Left lung (tissue), 10 donors: Measurements from ENCODE around the gene RABIF. TPM values are rescaled to one million over a fixed set of nuclear protein-coding genes. Genes with fewer than 3 reads are reported as not detected.
A peak's percentile ranks its signal among the peaks of the same experiment; 100 is the strongest.

Experiments used
- ATAC-seq: fragments of 200-7000 bp; cut with Tn5 transposase; one replicate; pipeline ENCODE4 v1.9.1; 2020; ENCODE audit warnings: moderate library complexity
- DNase-seq, 4 donors: peaks; one replicate each; pipeline ENCODE4 v3.0.0-alpha.2; 2013 to 2020
- H3K27ac ChIP-seq, 2 donors: fragments of 200-600 bp; sonication (generic) in 1 of 2; one replicate each; pipeline versions ENCODE4 v1.5.0 to v1.8.0; 2020 to 2021
- H3K27me3 ChIP-seq, 2 donors: fragments of 200-600 bp; sonication (generic) in 1 of 2; one replicate each; pipeline versions ENCODE4 v1.5.0 to v1.8.0; 2020 to 2021
- H3K36me3 ChIP-seq, 2 donors: fragments of 200-600 bp; sonication (generic) in 1 of 2; one replicate each; pipeline versions ENCODE4 v1.5.0 to v1.8.0; 2020 to 2021
- H3K4me1 ChIP-seq, 2 donors: fragments of 200-600 bp; one replicate each; pipeline ENCODE4 v1.8.0; 2021
- H3K4me3 ChIP-seq, 2 donors: fragments of 200-600 bp; sonication (generic) in 1 of 2; one replicate each; pipeline versions ENCODE4 v1.5.0 to v1.8.0; 2020 to 2021; ENCODE audit warnings: mild to moderate bottlenecking in 1 of 2
- H3K9me3 ChIP-seq, 2 donors: fragments of 200-600 bp; sonication (generic) in 1 of 2; one replicate each; pipeline versions ENCODE4 v1.5.0 to v1.8.0; 2020 to 2021
- CTCF ChIP-seq, 2 donors: fragments of 200-600 bp; sonication (generic) in 1 of 2; IDR thresholded peaks; one replicate each; pipeline versions ENCODE4 v1.5.0 to v1.8.0; 2021; ENCODE audit warnings: antibody characterized with exemption in 2 of 2
- intact Hi-C, 2 donors: fragments of 100-400 bp; cut with DNase I; formaldehyde crosslinking; loops; one replicate each; pipeline versions ENCODE4 v1.11.2 to v1.14.2; 2022
- polyA plus RNA-seq, 6 donors: library from polyadenylated mRNA; unstranded; fragments of 120-200 nt; gene quantifications; one replicate each; pipeline ENCODE4 v1.2.1, GENCODE V29; 2013; ENCODE audit not compliant: insufficient read length in 6 of 6
- total RNA-seq, 2 donors: library from RNA; stranded (reverse); fragmentation: NEBNext Ultra II Directional; extraction: Animal tissue kit (Norgen Biotek cat#: 25700); gene quantifications; one replicate each; pipeline ENCODE4 v1.2.1, GENCODE V29; 2021
- donor health status: DM: no; HTN: yes; CAD: no.
- donor health status: DM: no; HTN: no; CAD: no.

Gene RABIF
- total and polyA plus RNA-seq, 8 donors = 8.1 to 15.5 (median 9.0) TPM

DNA sequence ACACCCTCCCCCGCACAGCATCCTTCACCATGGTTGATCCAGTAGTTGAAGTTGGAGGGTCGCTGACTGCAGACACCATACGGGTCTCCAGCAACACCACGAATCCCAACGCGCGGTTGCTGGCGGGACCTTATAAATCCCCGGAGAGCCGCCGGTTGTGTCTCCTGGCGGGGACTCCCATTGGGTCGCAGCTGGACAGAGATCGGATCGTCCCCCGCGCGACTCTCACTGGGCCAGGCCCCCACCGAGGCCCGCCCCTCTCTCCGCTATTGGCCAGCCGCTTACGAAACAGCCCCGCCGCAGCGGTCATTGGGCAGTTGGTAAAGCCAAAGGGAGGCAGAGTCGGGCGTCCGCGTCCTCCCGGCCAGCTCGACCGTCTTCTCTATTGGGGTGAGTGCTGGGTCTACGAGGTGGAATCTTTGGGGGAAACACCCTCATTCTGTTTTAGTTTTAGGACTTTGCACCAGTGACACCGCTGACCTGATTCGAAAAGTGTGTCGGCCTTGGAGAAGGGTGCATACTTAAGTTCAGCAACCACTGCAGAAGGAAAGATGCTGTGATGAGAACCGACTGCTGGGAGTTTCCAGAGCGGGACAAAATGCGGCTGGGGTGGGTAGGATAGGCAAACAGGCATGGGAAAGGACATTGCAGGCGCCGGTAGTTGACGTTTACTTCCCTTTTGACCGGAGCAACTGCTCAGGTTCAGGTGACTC, 27.4 kb downstream of the RABIF start:
- ATAC-seq = peak; percentile 98
- no peaks in the 10 kb centered on the region for H3K9me3 ChIP-seq
- no peaks in the 10 kb centered on the region for H3K36me3 ChIP-seq
- no peak for TF ChIP-seq CTCF (IDR thresholded peaks at IDR 0.05)
- H3K4me1 ChIP-seq = peaks cover 3 to 40% of the 10 kb centered on the region in 2 donors
- H3K27me3 ChIP-seq = peaks cover 0 to 12% of the 10 kb centered on the region in 2 donors
- peak overlapping the region; percentile 72 to 79 for H3K4me3 ChIP-seq
- intact Hi-C loops = no loop called here
- peak overlapping the region in 1 of 2 donors; percentile 41 for H3K27ac ChIP-seq
- DNase-seq = peak; percentile 81 to 98 (median 93)

DNA sequence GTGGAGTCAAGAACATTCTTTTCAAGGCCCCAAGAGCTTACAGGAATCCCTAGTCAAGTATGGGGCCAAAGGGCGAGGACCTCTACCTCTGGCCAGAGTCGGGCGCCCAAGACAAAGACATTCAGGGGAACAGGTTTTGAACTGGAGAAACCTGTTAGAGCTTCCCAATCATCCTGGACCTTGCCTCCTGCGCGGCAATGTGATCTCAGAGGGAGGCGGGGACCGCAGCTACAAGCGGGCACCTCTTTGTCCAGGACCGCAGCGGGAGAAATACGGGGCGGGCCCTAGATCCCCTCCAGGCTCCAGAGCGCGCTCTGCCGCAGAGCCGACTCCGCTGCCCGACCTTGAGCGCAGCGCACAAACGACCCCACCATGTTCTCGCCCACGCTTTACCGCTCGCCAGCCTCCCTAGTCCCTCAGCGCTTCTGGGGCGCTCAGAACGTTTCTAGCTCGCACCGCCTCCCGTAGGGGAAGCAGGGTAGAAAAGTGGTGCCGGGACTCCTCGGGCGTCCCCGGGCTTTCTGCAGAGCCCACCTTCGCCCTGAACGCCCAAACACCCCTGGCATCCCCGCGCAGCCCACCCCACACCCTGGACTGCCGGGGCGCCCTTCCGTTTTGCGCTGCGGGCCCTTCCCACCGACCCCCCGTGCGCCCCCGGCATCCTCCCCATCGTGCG, 28.1 kb downstream of the RABIF start:
- peaks cover 0 to 12% of the 10 kb centered on the region in 2 donors for H3K27me3 ChIP-seq
- peak; percentile 88 for ATAC-seq
- peak overlapping the region; percentile 72 to 79 for H3K4me3 ChIP-seq
- intact Hi-C loops = no loop called here
- H3K36me3 ChIP-seq = no peaks in the 10 kb centered on the region
- H3K27ac ChIP-seq = peak overlapping the region in 1 of 2 donors; percentile 41
- no peak for TF ChIP-seq CTCF (IDR thresholded peaks at IDR 0.05)
- peaks cover 3 to 40% of the 10 kb centered on the region in 2 donors for H3K4me1 ChIP-seq
- H3K9me3 ChIP-seq = no peaks in the 10 kb centered on the region
- DNase-seq = peak; percentile 47 to 89 (median 73)

GRCh38 chr1:202858789-202859414, 30.0 kb downstream of the RABIF start:
- TF ChIP-seq CTCF (IDR thresholded peaks at IDR 0.05) = no peak
- intact Hi-C loops = no loop called here

GRCh38 chr1:202858331-202858730, 30.6 kb downstream of the RABIF start:
- TF ChIP-seq CTCF (IDR thresholded peaks at IDR 0.05) = no peak
- intact Hi-C loops = no loop called here
- ATAC-seq (no peak), DNase-seq (peak in 3 of 4 donors; percentile 37 to 92 (median 80))
- Histone ChIP-seq H3K27ac (peak overlapping the region in 1 of 2 donors; percentile 41), H3K27me3 (peaks cover 0 to 12% of the 10 kb centered on the region in 2 donors), H3K4me1 (peaks cover 3 to 40% of the 10 kb centered on the region in 2 donors), H3K4me3 (no peak overlapping the region), H3K36me3 (no peaks in the 10 kb centered on the region), H3K9me3 (no peaks in the 10 kb centered on the region)

More at GRCh38 chr1:202858789-202859414, 30.0 kb downstream of the RABIF start:
- Histone ChIP-seq H3K27me3 (peaks cover 0 to 12% of the 10 kb centered on the region in 2 donors), H3K36me3 (no peaks in the 10 kb centered on the region), H3K27ac (peak overlapping the region in 1 of 2 donors; percentile 41), H3K4me3 (no peak overlapping the region), H3K4me1 (peaks cover 3 to 40% of the 10 kb centered on the region in 2 donors), H3K9me3 (no peaks in the 10 kb centered on the region)
- no peak for ATAC-seq
- DNase-seq = no peak
